NCI-H2227 (cell line): Measurements from ENCODE around the gene PLCL1.
A peak's percentile ranks its signal among the peaks of the same experiment; 100 is the strongest.
"Not testable (repeated sequence)": the region's sequence is repeated elsewhere in the genome, so short reads cannot be mapped to it uniquely, and the experiment has no call there.

Experiments
- DNase-seq: peaks from one replicate; lab custom pipeline; 2025; ENCODE audit not compliant: unreplicated experiment; lab: John Stamatoyannopoulos, UW

PLCL1 gene

DNA sequence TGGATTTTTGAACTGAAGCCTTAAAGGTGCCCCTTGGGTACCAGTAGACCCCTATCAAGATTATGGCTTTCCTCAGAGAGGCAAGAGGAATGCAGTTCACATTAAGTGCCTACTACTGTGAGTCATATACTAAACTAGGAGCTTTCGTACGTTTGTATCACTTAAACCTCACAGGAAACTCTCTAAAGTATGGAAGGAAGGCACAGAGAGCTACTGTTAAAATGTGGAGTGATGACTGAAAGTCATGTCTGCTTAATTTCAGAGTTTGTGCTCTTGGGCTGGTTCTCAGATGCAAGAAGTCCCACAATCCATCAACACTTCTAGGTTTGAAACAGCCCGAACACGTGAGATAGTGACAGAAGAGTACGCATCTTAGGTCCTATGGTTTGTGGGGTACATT, 4.7 kb downstream of the PLCL1 start:
- DNase-seq, result no peak

DNA sequence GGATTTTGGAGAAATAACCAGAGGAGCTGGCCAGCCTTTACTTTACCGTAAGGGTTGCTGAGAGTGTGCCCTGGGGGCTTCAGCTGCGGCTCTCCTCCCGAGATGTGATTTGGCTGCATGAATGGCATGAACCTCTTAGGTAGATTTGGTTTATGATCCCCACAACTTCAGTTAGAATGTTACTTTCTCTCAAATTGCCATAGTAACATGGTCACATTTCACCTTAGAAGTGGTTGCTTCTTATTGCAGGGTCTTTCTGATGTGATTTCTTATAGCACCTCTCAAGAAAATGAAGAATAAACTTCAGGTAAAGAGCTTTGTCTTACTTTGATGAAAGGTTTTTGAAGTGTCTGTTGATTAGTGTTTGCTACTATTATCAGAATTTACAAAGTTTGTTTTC, 5.6 kb downstream of the PLCL1 start:
- DNase-seq, result no peak

DNA sequence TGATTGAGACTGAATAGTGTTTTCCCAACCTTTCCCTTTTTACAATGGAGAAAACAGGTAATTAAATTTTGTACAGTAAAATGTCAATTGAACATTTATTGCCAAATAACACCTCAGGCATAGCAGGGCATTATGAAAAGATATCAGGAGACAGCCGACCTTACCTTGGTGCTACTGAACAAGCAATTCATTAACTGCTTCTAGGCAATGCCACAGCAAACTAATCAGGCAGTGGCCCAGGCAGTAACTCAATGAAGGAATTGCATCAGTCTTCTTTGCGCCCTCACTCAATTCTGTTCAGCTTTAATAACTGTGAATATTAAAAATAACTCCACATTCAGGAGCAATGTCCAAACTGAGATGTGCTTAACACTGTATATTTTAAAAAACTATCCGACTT, 6.1 kb downstream of the PLCL1 start:
- DNase-seq, result no peak

DNA sequence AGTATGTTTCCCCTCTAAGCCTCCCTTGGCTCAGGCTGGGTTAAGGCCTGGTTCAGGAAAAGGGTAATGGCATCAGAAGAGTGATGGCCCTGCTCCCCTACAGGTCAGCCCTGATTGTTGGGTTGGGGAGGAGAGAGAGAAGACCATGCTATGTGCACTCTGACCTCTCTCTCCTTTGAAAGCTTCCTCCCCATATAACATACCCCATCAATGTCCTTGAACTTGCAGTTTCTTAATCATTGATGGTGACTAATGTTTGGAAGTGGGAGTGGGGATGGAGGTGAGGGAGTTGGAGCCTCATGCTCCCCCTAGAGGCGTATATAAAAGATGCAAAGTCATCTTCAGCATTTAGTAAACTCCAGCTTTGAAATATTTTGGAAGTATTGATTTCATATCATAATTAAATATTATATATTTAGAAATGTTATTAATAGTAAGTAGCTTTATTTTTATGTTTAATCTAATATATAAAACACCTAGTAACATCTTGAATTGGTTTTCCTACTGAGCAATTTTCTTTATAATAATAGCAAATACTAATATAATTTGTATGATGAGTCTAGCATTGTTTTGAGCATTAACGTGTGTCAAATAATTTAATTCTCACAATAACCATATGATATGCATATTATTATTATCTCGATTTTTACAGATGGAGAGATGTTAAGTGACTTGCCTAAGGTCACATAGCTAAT, 8.8 kb downstream of the PLCL1 start:
- no peak for DNase-seq

DNA sequence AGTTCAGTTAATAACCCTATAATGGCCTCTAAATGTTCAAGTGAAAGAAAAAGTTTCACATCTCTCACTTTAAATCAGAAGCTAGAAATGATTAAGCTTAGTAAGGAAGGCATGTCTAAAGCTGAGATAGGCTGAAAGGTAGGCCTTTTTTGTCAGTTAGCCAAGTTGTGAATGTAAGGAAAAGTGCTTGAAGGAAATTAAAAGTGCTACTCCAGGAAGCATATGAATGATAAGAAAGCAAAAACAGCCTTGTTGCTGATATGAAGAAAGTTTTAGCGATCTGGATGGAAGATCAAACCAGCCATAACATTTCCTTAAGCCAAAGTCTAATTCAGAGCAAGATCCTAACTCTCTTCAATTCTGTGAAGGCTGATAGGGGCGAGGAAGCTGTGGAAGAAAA, 10.1 kb downstream of the PLCL1 start:
- DNase-seq, result no peak

DNA sequence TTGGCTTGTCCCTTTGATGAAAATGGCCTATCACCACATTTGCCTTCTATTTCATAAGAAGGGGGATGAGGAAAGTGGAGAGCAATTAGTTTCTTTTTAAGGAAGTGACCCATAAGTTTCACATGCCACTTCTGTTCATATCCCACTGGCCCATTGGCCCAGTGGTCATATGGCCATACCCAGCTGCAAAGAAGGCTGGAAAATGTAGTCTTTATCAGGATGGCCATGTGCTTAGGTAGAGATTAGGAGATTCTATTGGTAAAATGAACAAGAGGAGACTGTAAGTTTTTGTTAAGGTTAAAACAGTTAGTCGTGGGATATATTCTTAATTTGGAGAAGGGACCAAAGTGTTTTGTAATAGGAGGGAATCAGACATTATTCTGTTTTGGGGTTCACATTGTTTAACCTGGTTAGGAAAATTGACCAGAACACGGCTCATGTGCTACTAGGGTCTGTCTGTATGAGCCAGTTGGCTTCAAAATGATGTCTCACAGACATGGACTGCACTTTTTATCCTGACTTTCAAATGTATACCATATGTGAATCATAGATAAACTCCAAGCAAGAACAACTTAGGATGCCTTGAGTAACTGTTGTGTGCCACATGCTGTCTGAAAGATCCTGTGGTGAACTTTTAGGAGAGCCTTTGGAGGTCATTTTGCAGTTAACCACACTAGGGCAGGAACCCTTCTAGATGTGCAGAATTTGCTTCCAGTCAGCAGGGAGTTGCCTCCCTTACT, 17.3 kb downstream of the PLCL1 start:
- no peak for DNase-seq

DNA sequence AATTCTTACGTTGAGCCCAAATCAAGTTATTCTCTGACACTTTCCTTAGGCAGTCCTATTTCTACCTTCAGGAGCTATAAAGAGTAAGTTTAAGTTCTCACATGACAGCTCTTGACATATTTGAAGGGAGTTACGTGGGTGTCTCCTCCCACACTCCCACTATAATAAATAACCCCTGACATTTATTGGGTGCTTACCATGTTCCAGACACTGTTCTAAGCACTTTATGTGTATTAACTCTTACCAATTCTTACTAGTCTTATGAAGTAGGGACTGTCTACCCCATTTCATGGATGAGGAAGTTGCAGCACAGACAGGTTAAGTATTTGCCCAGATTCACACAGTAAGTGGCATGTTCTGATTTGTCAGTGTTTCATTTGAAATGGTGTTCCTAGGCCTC, 17.9 kb downstream of the PLCL1 start:
- no peak for DNase-seq

DNA sequence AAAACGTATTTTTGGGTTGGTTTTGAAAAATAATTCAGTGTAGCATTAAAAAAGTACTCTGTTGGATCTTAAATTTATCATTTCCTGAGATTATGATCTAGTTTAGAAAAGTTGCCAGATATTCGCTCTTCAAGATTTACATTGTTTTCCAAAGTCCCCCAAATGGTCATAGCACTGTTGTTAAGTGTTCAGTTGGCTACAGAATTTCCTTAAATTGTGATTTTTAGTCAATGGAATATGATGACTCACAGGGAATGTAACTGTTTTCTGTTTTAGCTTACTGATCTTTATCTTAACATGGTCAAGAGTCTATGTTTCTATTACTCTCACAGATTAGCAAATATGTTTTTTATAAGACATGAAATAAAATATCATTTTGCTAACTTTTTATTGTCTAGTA, 23.2 kb downstream of the PLCL1 start:
- no peak for DNase-seq

DNA sequence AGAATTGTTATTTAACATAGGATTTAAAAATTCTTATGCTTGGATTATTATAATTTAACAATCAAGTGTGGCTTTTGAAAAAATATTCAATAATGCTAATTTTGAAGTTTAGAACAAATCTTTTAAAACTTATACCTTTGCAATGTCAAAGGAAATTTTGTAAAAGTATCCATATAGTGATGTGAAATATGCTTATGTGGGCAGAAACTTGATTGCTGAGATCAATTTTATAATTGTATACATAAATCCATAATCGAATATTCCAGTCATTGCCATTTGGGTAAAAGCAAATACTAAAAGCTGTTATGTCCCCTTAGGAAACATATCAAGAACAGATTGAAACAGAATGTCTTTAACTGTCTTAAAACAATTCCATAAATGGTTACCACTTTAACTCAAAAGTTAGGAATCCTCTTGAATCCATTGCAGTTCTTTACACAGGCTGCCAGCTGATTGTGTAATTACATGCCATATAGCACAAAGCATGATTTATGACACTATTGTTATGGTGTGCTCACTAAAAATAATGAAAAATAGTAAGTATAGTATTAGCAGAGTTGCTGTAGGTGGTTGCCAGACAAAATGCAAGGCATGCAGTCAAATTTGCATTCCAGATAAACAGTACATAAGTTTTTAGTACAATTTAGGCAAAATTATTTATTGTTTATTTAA, 24.2 kb downstream of the PLCL1 start:
- DNase-seq, result peak; percentile 55

DNA sequence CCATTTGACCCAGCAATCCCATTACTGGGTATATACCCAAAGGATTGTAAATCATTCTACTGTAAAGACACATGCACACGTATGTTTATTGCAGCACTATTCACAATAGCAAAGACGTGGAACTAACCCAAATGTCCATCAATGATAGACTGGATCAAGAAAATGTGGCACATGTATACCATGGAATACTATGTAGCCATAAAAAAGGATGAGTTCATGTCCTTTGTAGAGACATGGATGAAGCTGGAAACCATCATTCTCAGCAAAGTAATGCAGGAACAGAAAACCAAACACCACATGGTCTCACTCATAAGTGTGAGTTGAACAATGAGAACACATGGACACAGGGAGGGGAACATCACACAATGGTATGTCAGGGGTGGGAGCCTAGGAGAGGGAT, 30.4 kb downstream of the PLCL1 start:
- DNase-seq, result not testable (repeated sequence)

DNA sequence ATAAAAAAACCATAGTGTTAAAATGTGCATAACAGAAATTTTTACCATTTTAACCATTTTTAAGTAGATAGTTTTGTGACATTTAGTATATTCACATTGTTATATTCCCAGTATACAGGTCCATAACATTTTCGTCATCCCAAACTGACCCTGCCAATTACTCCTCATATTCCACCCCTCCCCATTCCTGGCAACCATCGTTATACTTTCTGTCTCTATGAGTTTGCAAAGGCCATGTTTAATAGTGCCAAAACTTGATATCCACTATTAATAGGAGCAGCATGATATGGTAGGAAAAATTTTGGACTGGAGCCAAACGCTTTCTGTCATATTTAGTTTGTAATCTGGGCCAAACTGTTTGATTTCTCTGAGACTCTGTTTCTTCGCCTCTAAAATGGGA, 30.9 kb downstream of the PLCL1 start:
- DNase-seq, result no peak

DNA sequence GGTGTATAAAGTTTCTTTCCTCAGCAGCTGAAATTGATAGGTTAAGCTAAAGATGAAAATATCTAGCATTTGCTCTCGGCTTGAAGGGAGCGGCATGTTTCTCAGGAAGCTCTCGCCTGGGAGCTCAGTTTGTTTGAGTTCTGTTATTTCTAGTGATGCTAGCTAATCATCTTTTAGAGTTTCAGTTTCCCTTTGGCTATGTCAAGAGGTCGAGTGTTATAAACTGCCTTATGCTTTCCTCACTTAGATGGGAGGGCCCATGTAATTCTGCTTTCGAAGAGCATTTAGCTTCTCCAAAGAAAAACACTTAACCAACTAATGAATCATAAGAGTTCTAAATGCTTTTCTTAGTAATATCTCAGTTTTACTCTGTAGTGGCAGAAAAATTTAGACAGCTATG, 33.6 kb downstream of the PLCL1 start:
- peak; percentile 85 for DNase-seq

DNA sequence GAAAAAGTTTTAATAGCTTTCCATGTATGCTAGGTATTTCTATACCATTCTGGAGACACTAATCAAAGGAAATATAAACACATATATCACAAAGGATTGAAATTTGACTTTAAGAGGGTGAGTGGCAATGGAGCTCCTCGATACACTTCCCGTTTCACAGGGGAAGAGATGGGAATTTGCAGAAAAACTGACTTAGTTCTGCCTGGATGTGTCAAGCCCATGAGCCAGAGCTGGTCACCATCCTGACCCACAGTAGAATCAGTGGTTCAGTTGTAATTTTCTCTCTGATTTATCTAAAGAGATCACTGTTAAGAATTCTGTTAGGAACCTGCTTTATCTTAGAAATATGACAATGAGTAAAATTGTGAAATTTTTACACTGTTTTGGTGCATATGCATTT, 34.2 kb downstream of the PLCL1 start:
- no peak for DNase-seq

DNA sequence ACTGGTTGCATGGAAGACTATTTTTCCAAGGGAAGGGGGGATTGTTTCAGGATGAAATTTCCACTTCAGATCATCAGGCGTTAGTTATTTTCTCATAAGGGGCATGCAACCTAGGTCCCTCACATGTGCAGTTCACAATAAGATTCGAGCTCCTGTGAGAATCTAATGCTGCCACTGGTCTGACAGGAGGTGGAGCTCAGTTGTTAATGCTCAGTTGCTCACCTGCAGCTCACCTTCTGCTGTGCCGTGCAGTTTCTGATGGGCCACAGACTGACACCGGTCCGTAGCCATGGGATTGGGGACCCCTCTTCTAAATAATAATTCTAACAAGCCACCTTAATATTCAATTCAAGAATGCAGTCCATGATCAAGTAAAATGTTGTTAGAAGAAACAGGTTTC, 34.9 kb downstream of the PLCL1 start:
- no peak for DNase-seq

DNA sequence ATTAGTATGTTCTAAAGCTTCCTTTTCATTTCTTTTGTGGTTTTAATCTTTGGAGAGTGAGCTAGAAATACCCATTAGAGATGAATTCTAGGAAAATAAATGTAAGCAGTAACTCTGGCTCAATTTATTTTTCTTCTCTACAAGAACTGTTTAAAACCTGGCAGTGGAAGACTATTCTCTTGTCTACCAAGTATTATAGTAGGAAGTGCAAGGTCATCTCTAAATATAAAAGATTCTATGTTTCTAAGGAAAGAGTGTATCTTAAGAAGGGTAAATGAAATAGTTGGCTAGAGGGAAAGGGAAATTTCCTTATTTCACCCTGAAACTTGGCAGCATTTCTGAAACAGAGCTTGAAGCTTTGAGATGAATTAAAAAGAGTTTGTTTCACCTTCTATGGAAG, 35.5 kb downstream of the PLCL1 start:
- no peak for DNase-seq

DNA sequence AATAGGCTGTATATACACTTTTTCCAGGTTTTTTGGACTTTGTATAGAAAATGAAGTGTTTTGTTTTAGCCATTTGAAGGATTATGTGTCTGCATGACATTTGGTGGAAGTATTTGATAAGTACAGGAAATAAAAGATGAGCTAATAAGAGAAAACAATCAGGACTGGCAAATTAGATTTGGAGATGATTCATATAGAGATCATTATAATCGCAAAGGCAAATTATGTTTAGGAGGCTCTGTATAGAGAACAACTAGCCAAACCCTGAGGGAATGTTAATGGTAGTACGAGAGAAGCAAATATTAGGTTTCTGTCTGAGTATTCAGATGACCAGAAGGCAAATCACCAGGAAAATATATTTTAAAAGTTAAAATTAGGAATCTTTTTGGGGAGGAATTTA, 41.7 kb downstream of the PLCL1 start:
- no peak for DNase-seq

DNA sequence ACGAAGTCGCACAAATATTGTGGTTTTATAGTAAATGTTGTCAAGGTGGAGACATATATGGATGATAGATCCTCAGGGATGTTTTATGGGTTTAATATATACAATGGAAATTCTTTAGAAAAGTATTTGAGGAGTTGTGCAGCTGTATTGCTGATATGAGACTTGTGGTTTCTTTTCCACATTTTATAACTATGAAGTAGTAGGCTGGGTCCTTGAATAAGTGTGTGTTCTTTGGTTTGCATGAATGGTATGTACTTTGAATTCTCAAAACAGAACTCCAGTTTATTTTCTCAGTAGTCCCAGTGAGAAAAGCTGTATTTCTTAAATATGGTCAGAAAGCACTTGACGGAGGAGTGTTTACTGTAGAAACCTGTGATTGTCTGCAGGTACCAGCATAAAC, 42.4 kb downstream of the PLCL1 start:
- DNase-seq, result no peak

DNA sequence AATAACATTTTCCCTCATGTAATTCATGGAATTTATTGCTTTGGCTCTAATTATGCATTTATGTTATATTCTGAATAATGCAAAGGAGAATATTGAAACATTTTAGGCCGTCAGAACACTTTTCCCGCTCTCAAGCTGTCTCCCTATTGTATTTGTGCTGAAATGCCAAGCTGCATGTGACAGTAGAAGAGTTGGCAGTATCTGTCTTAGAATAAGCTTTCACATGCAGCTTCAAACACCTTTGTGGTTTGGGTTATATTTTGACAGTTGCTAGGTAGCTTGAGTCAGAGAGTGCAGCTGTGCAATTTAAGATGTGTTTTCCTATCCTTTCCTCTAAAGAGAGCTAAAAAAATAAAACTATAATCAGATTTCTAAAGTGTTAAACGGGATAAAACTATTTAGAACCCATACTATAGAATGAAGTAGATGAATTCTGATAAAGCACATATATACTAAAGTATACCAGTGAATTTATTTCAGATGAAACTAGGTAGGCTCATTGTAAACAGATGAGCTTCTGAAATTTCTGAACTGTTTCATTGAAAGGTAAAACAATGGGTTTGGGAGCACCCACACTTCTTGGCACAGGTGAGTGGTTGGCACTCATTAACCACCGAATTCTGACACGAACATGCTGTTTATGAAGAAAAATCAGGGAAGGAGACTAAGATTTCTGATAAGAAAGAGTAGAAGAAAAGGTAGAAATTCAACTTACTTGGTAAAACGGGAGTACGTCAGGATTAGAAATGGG, 43.4 kb downstream of the PLCL1 start:
- no peak for DNase-seq

DNA sequence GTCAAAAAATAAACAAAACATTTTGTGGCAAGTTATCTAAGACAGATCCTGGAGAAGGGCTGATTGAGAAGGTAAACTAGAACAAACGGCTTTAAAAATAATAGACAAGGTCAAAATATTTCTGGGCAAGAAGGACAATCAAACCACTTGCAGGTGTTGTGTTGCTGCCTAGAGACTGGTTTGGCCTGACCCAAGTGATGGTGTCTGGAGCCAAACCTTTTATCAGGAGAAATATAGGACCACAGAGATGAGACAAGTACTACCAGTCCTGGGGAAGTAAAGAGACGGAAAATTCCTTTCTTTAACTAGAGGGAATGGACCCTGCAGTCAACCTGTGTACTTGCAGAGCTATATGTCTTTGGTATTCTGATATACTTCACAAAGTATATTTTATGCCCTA, 44.2 kb downstream of the PLCL1 start:
- no peak for DNase-seq

DNA sequence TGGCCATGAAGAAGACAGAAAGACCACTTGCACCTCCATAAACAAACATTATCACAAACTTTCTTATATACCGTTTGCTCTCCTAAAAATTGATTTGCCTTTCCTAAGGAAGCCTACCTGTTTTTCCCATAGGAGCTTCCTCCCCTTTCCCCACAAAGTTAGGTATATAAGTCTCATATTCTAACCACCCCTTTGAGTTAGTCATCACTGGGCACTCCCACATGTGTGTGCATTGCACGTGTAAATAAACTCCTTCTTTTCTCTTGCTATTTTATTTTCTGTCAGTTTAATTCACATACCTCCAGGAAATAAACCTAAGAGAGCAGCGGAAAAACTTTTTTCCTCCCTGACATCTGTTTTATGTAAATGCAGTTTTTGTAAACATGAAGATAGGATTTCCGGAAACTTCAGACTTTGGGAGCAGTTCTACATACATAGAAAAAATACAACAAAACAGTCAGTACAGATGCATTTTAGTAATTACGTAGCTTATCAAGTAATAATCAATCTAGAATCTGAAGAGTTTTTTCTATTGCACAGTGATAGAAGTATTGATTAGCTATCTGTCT, 46.6 kb downstream of the PLCL1 start:
- no peak for DNase-seq

DNA sequence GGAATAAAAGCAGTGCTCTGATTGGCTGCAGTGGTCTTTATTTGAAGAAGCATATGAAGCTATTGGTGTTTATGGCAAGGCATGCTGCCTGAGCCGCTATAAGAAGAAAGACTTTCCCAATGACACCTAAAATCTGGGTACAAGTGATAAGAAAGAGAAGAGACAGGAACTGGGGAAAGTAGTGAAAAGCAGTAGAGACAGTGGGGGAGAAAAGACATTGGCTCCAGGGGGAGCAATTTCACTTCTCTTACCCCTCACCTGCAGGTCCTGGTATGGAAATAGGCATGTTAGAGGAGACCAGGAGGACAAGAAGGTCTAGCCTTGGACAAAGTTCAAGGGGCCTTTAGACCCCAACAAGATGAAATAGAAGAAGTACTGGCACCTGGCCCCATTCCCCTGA, 47.1 kb downstream of the PLCL1 start:
- no peak for DNase-seq
